ENCODE measurements around the gene RETN.

GRCh38 chr19:7672522-7672921 lies 3.7 kb downstream of the RETN start:
- TF ChIP-seq EZH2 (IDR thresholded peaks at IDR 0.05; ENCODE audit: insufficient read depth, low read length) (no peak), CTCF (IDR thresholded peaks at IDR 0.05; ENCODE audit: insufficient read depth, low read depth, low read length) (no peak)
